Esophagus muscularis mucosa (tissue), 4 donors: Measurements from ENCODE around the gene PPARG. TPM values are rescaled to one million over a fixed set of nuclear protein-coding genes. Genes with fewer than 3 reads are reported as not detected.

ENCODE experiments used
- DNase-seq: peaks from one replicate; pipeline ENCODE4 v3.0.0-alpha.2; 2017; ENCODE audit errors: extremely low spot score
- H3K27ac ChIP-seq, 4 donors: fragments of 200-600 bp; sonication (generic); replicated peaks in 1 of 4; 1 replicate in 3 of 4; 2 replicates in 1 of 4; pipeline ENCODE4 v1.5.1; 2016 to 2019; ENCODE audit warnings: mild to moderate bottlenecking in 1 of 4
- H3K27me3 ChIP-seq, 4 donors: fragments of 200-600 bp; sonication (generic); one replicate each; pipeline versions ENCODE4 v1.5.1 to v1.6.0; 2016 to 2019
- H3K36me3 ChIP-seq, 4 donors: fragments of 200-600 bp; sonication (generic); one replicate each; pipeline ENCODE4 v1.5.1; 2016 to 2019
- H3K4me1 ChIP-seq, 4 donors: fragments of 200-600 bp; sonication (generic); one replicate each; pipeline ENCODE4 v1.5.1; 2016 to 2019
- H3K4me3 ChIP-seq, 4 donors: fragments of 200-600 bp; sonication (generic); 1 replicate in 2 of 4; 2 replicates in 2 of 4; pipeline ENCODE4 v1.5.1; 2016 to 2019; ENCODE audit warnings: mild to moderate bottlenecking in 4 of 4, moderate library complexity in 1 of 4
- H3K9me3 ChIP-seq, 4 donors: fragments of 200-600 bp; sonication (generic); 1 replicate in 3 of 4; 2 replicates in 1 of 4; pipeline ENCODE4 v1.5.1; 2016 to 2019
- EP300 ChIP-seq: sonication (generic); formaldehyde crosslinking; IDR thresholded peaks from one replicate; pipeline ENCODE4 v1.6.1; 2017; ENCODE audit warnings: antibody characterized with exemption
- POLR2A ChIP-seq: fragments of 450-650 bp; IDR thresholded peaks from one replicate; pipeline ENCODE4 v1.6.1; 2017; ENCODE audit warnings: antibody characterized with exemption, moderate library complexity, mild to moderate bottlenecking, low read depth
- POLR2AphosphoS5 ChIP-seq, 2 donors: sonication (generic); formaldehyde crosslinking; IDR thresholded peaks; one replicate each; pipeline ENCODE4 v1.6.1; 2017; ENCODE audit warnings: antibody characterized with exemption in 2 of 2
- WGBS: methylation state at CpG from one replicate; pipeline ENCODE4 v1.1.5; 2018; 5-methylcytosine and 5-hydroxymethylcytosine counted together
- intact Hi-C: fragments of 100-400 bp; cut with DNase I; formaldehyde crosslinking; loops from one replicate; pipeline ENCODE4 v1.15.1; 2023
- total RNA-seq, 4 donors: library from RNA; depleted of rRNA; stranded (reverse); fragments of >200 nt; gene quantifications; one replicate each; pipeline versions ENCODE4 v1.1.0 to v1.2.1, GENCODE V29; 2016
- TF ChIP-seq, protein P1 (sequence below), 3 experiments: fragments of 200-600 bp in 2 of 3; fragments of 450-650 bp in 1 of 3; sonication (generic) in 2 of 3; IDR thresholded peaks; one replicate each; pipeline ENCODE4 v1.5.1; 2017 to 2019; ENCODE audit warnings: antibody characterized with exemption in 3 of 3, mild to moderate bottlenecking in 2 of 3, moderate library complexity in 1 of 3

PPARG gene
- total RNA-seq, 4 donors from 2014 or later: 3.7 to 10.6 (median 8.8) TPM

DNA sequence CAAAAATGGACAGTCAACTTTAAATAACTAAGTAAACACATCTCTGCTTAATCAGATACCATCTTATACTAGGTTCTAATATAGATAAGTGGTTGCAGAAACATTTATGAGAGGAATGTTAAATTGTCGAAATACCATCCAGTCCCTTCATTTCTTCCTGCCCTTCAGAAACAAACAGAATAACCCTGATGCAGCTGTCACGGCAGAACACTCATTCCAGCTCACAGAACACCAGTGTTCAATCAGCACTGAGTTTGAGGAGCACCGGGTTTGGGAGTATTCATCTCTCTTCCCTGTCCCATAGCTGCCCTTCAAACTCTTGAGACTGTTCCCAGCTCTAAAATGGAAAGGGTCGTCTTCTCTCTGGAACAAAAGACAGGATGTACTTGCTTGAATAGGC lies 134.3 kb downstream of the PPARG start:
- Histone ChIP-seq H3K4me1 (peaks cover 0 to 15% (median 0%) of the 10 kb centered on the region in 4 donors), H3K36me3 (peaks cover 0 to 7% (median 0%) of the 10 kb centered on the region in 4 donors), H3K27ac (no peak overlapping the region), H3K9me3 (no peaks in the 10 kb centered on the region), H3K27me3 (peaks cover 0 to 4% (median 0%) of the 10 kb centered on the region in 4 donors), H3K4me3 (no peak overlapping the region)
- TF ChIP-seq, protein P1, sequence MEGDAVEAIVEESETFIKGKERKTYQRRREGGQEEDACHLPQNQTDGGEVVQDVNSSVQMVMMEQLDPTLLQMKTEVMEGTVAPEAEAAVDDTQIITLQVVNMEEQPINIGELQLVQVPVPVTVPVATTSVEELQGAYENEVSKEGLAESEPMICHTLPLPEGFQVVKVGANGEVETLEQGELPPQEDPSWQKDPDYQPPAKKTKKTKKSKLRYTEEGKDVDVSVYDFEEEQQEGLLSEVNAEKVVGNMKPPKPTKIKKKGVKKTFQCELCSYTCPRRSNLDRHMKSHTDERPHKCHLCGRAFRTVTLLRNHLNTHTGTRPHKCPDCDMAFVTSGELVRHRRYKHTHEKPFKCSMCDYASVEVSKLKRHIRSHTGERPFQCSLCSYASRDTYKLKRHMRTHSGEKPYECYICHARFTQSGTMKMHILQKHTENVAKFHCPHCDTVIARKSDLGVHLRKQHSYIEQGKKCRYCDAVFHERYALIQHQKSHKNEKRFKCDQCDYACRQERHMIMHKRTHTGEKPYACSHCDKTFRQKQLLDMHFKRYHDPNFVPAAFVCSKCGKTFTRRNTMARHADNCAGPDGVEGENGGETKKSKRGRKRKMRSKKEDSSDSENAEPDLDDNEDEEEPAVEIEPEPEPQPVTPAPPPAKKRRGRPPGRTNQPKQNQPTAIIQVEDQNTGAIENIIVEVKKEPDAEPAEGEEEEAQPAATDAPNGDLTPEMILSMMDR (IDR thresholded peaks at IDR 0.05): no peak
- TF ChIP-seq POLR2AphosphoS5 (IDR thresholded peaks at IDR 0.05): no peak
- TF ChIP-seq POLR2A: no peak
- TF ChIP-seq EP300: no peak
- intact Hi-C loops: no loop called here
- no peak for DNase-seq
- 78% methylated on average over 4 of the region's 4 CpGs for WGBS

GRCh38 chr3:12423918-12424630 lies 135.2 kb downstream of the PPARG start:
- 30% methylated on average over 5 of the region's 6 CpGs for WGBS

DNA sequence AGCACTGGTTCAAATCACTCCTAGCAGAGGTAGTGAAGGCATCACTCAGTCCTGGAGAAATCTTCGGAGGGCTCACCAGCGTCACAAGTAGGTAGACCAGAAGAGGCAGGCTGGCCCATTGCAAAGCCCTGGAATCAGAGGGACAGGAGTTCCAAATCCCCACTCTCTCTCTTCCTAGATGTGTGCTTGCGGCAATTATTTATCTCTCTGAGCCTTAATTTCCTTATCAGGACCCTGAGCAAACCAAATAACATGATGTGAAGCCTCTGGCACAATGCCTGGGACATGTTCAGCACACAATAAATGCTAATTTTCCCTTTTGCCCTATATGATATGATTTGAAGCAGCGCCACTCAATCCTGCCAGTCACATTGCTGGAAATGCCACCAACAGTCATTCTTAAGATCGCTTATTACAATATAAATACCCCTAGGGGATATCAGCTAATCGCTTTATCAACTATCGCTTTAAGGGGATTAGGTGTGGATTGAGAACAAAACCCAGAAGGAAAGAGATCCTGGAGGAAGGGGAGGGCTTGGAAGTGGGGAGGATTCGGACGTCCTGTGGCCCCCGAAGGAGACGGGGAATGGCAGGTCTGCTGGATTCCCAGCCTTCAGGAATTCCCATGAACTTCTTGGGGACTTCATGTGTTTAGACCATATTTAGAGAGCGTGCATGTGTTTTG lies 135.9 kb downstream of the PPARG start:
- H3K27ac ChIP-seq: no peak overlapping the region
- 86% methylated on average over 12 of the region's 12 CpGs for WGBS

More at GRCh38 chr3:12423918-12424630, 135.2 kb downstream of the PPARG start:
- Histone ChIP-seq H3K9me3 (no peaks in the 10 kb centered on the region), H3K27ac (no peak overlapping the region), H3K27me3 (peaks cover 0 to 4% (median 0%) of the 10 kb centered on the region in 4 donors), H3K4me1 (peaks cover 0 to 15% (median 0%) of the 10 kb centered on the region in 4 donors), H3K36me3 (peaks cover 0 to 7% (median 0%) of the 10 kb centered on the region in 4 donors), H3K4me3 (no peak overlapping the region)
- DNase-seq: no peak
- intact Hi-C loops: no loop called here
- TF ChIP-seq, protein P1 (IDR thresholded peaks at IDR 0.05): no peak
- no peak for TF ChIP-seq POLR2A
- TF ChIP-seq POLR2AphosphoS5 (IDR thresholded peaks at IDR 0.05): no peak
- TF ChIP-seq EP300: no peak

DNA sequence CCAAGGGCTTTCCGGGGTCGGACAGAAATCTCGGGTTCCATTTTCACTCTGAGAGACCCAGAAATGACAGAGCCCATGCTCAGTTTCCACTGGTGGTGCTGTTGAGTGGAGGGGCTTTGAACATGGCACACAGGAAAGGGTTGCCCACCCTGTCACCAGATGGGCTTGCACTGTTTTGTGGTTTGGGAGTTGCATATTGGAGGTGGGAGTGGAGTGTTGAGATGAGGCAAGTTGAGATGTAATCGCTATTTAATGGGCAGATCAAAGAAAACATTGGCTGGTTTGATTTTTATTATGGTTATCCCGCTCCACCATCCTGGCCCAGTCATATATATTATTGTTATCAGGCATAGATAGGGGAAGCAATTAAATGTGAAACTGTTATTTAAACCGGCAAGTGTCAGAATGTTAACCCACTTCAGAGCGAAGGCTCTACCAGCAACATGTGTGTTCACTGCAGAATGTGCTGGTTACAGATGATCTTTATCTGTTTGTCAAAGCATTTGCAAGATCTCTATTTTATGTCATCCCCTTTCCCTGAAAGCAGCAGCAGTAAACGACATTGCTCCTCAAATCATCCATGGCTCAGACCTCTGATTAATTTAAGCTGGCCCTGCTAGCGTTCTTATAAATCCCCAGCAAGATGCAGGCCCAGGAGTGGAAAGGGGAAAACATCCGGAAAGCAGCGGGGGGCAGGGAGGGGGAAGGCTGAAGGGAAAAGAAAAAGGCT lies 137.1 kb downstream of the PPARG start:
- H3K27me3 ChIP-seq: peaks cover 0 to 4% (median 0%) of the 10 kb centered on the region in 4 donors
- intact Hi-C loops: no loop called here
- peaks cover 0 to 4% (median 0%) of the 10 kb centered on the region in 4 donors for H3K36me3 ChIP-seq
- WGBS: 75% methylated on average over 11 of the region's 11 CpGs
- DNase-seq: no peak
- H3K4me3 ChIP-seq: no peak overlapping the region
- H3K4me1 ChIP-seq: peaks cover 0 to 15% (median 0%) of the 10 kb centered on the region in 4 donors
- no peak for TF ChIP-seq EP300
- no peak for TF ChIP-seq POLR2AphosphoS5 (IDR thresholded peaks at IDR 0.05)
- TF ChIP-seq, protein P1 (IDR thresholded peaks at IDR 0.05): no peak
- no peak for TF ChIP-seq POLR2A
- H3K9me3 ChIP-seq: no peaks in the 10 kb centered on the region
- H3K27ac ChIP-seq: no peak overlapping the region

More for the DNA sequence above, 135.9 kb downstream of the PPARG start:
- TF ChIP-seq, protein P1 (IDR thresholded peaks at IDR 0.05): no peak
- no peak for TF ChIP-seq POLR2AphosphoS5 (IDR thresholded peaks at IDR 0.05)
- no peak for TF ChIP-seq EP300
- no peak for TF ChIP-seq POLR2A
- intact Hi-C loops: no loop called here
- no peaks in the 10 kb centered on the region for H3K9me3 ChIP-seq
- H3K4me1 ChIP-seq: peaks cover 0 to 15% (median 0%) of the 10 kb centered on the region in 4 donors
- peaks cover 0 to 4% (median 0%) of the 10 kb centered on the region in 4 donors for H3K27me3 ChIP-seq
- peaks cover 0 to 7% (median 0%) of the 10 kb centered on the region in 4 donors for H3K36me3 ChIP-seq
- H3K4me3 ChIP-seq: no peak overlapping the region
- no peak for DNase-seq
